Measurements from ENCODE around the gene ELFN1. TPM values are rescaled to one million over a fixed set of nuclear protein-coding genes. Genes with fewer than 3 reads are reported as not detected.

The ELFN1 gene
- total RNA-seq, 1 donor from 2014 or later = 19.7 TPM

DNA sequence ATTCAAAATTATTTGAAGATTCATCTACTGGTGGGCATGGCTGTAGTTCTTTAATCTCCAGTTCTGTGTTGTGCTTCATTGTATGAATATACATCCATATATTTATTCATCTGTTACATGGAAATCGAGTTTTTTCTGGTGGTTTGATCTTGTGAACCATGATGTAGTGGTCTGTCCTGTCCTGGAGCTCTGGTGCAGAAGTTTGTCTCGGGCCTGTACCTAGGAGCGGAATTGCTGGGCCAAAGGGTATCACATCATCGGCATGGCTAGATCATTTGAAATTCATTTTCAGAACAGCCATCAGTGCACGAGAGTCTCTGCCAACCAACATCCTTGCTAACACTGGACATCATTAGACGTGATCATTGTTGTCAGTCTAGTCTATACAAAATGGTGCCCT lies 107.0 kb downstream of the ELFN1 start:
- Histone ChIP-seq H3K79me2 (ENCODE audit: insufficient read depth, low read length) (no peaks in the 10 kb centered on the region), H3K4me3 (ENCODE audit: insufficient read depth, low read depth, low read length) (no peak overlapping the region), H4K20me1 (ENCODE audit: insufficient read depth, low read length) (no peaks in the 10 kb centered on the region), H3K4me1 (ENCODE audit: insufficient read depth, low read length) (no peaks in the 10 kb centered on the region), H3K27me3 (ENCODE audit: insufficient read depth, low read length) (no peaks in the 10 kb centered on the region), H3K9me3 (ENCODE audit: insufficient read depth, low read depth, low read length) (peaks cover 5% of the 10 kb centered on the region), H3K36me3 (ENCODE audit: insufficient read depth, low read length) (no peaks in the 10 kb centered on the region), H3K27ac (ENCODE audit: low read depth, low read length) (no peak overlapping the region), H3K9ac (ENCODE audit: low read length) (no peak overlapping the region), H3K4me2 (ENCODE audit: low read length) (no peak overlapping the region), H2AFZ (ENCODE audit: low read depth, low read length) (no peak overlapping the region)
- FAIRE-seq (no peak), DNase-seq (ENCODE audit: low read depth) (no peak)
- peaks cover 33% of the 10 kb centered on the region for H3K27me3 Mint-ChIP-seq (ENCODE audit: low read depth, unreplicated experiment)
- H3K4me3 Mint-ChIP-seq (ENCODE audit: unreplicated experiment) = no peak overlapping the region
- no peaks in the 10 kb centered on the region for H3K36me3 Mint-ChIP-seq (ENCODE audit: low read depth, unreplicated experiment)
- no peaks in the 10 kb centered on the region for H3K4me1 Mint-ChIP-seq (ENCODE audit: low read depth, unreplicated experiment)
- TF ChIP-seq, protein P1, sequence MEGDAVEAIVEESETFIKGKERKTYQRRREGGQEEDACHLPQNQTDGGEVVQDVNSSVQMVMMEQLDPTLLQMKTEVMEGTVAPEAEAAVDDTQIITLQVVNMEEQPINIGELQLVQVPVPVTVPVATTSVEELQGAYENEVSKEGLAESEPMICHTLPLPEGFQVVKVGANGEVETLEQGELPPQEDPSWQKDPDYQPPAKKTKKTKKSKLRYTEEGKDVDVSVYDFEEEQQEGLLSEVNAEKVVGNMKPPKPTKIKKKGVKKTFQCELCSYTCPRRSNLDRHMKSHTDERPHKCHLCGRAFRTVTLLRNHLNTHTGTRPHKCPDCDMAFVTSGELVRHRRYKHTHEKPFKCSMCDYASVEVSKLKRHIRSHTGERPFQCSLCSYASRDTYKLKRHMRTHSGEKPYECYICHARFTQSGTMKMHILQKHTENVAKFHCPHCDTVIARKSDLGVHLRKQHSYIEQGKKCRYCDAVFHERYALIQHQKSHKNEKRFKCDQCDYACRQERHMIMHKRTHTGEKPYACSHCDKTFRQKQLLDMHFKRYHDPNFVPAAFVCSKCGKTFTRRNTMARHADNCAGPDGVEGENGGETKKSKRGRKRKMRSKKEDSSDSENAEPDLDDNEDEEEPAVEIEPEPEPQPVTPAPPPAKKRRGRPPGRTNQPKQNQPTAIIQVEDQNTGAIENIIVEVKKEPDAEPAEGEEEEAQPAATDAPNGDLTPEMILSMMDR (IDR thresholded peaks at IDR 0.05; ENCODE audit: insufficient read depth, low read depth, low read length) = no peak
- TF ChIP-seq EZH2 (IDR thresholded peaks at IDR 0.05; ENCODE audit: insufficient read depth, low read length) = no peak
- H3K9me3 Mint-ChIP-seq (ENCODE audit: unreplicated experiment) = peaks cover 22% of the 10 kb centered on the region
- no peak overlapping the region for H3K27ac Mint-ChIP-seq (ENCODE audit: unreplicated experiment)

DNA sequence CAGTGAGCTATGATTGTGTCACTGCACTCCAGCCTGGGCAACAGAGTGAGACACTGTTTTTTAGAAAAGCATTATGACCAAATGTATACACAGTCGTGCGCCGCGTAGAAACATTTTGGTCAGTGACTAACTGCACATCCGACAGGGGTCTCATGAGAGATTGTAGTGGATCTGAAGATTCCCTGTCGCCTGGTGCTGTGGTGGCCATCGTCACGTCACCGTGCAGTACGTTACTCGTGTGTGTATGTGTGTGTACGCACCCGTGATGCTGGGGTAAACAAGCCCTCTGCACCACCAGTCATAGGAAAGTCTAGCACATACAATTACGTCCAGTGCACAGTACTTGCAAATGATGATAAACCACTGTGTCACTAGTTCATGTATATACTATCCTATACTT lies 109.4 kb downstream of the ELFN1 start:
- Mint-ChIP-seq H3K4me1 (ENCODE audit: low read depth, unreplicated experiment) (no peaks in the 10 kb centered on the region), H3K36me3 (ENCODE audit: low read depth, unreplicated experiment) (no peaks in the 10 kb centered on the region), H3K27ac (ENCODE audit: unreplicated experiment) (no peak overlapping the region), H3K9me3 (ENCODE audit: unreplicated experiment) (peaks cover 18% of the 10 kb centered on the region), H3K4me3 (ENCODE audit: unreplicated experiment) (no peak overlapping the region), H3K27me3 (ENCODE audit: low read depth, unreplicated experiment) (peaks cover 22% of the 10 kb centered on the region)
- no peak for TF ChIP-seq EZH2 (IDR thresholded peaks at IDR 0.05; ENCODE audit: insufficient read depth, low read length)
- TF ChIP-seq, protein P1 (IDR thresholded peaks at IDR 0.05; ENCODE audit: insufficient read depth, low read depth, low read length) = no peak
- Histone ChIP-seq H3K4me1 (ENCODE audit: insufficient read depth, low read length) (no peaks in the 10 kb centered on the region), H3K4me2 (ENCODE audit: low read length) (no peak overlapping the region), H3K9ac (ENCODE audit: low read length) (no peak overlapping the region), H3K4me3 (ENCODE audit: insufficient read depth, low read depth, low read length) (no peak overlapping the region), H4K20me1 (ENCODE audit: insufficient read depth, low read length) (no peaks in the 10 kb centered on the region), H3K79me2 (ENCODE audit: insufficient read depth, low read length) (no peaks in the 10 kb centered on the region), H3K27ac (ENCODE audit: low read depth, low read length) (no peak overlapping the region), H3K36me3 (ENCODE audit: insufficient read depth, low read length) (no peaks in the 10 kb centered on the region), H3K9me3 (ENCODE audit: insufficient read depth, low read depth, low read length) (peaks cover 5% of the 10 kb centered on the region), H3K27me3 (ENCODE audit: insufficient read depth, low read length) (no peaks in the 10 kb centered on the region), H2AFZ (ENCODE audit: low read depth, low read length) (no peak overlapping the region)
- FAIRE-seq (no peak), DNase-seq (ENCODE audit: low read depth) (no peak)

DNA sequence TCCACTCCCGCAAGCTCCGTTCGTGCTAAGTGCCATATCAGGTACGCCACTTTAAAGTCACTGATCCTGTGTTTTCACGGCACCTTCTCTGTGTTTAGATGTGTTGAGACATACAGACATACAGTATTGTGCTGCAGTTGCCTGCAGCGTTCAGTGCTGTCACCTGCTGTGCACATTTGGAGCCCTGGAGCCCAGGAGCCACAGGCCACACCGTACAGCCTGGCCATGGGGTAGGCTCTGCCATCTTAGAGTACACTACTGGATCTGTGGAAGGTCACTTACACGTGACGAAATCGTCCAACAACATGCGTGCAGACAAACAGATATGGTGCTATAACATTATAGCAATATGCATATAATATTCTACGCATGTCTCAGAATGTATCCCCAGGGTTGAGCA lies 111.3 kb downstream of the ELFN1 start:
- Histone ChIP-seq H4K20me1 (ENCODE audit: insufficient read depth, low read length) (no peaks in the 10 kb centered on the region), H3K9ac (ENCODE audit: low read length) (no peak overlapping the region), H3K27ac (ENCODE audit: low read depth, low read length) (no peak overlapping the region), H3K4me2 (ENCODE audit: low read length) (no peak overlapping the region), H3K4me3 (ENCODE audit: insufficient read depth, low read depth, low read length) (no peak overlapping the region), H3K4me1 (ENCODE audit: insufficient read depth, low read length) (no peaks in the 10 kb centered on the region), H3K79me2 (ENCODE audit: insufficient read depth, low read length) (no peaks in the 10 kb centered on the region), H3K9me3 (ENCODE audit: insufficient read depth, low read depth, low read length) (peaks cover 5% of the 10 kb centered on the region), H3K27me3 (ENCODE audit: insufficient read depth, low read length) (no peaks in the 10 kb centered on the region), H2AFZ (ENCODE audit: low read depth, low read length) (no peak overlapping the region), H3K36me3 (ENCODE audit: insufficient read depth, low read length) (no peaks in the 10 kb centered on the region)
- H3K27ac Mint-ChIP-seq (ENCODE audit: unreplicated experiment) = no peak overlapping the region
- TF ChIP-seq, protein P1 (IDR thresholded peaks at IDR 0.05; ENCODE audit: insufficient read depth, low read depth, low read length) = no peak
- no peak for TF ChIP-seq EZH2 (IDR thresholded peaks at IDR 0.05; ENCODE audit: insufficient read depth, low read length)
- FAIRE-seq (no peak), DNase-seq (ENCODE audit: low read depth) (no peak)
- H3K36me3 Mint-ChIP-seq (ENCODE audit: low read depth, unreplicated experiment) = no peaks in the 10 kb centered on the region
- no peak overlapping the region for H3K4me3 Mint-ChIP-seq (ENCODE audit: unreplicated experiment)
- H3K4me1 Mint-ChIP-seq (ENCODE audit: low read depth, unreplicated experiment) = no peaks in the 10 kb centered on the region
- peaks cover 22% of the 10 kb centered on the region for H3K27me3 Mint-ChIP-seq (ENCODE audit: low read depth, unreplicated experiment)
- peaks cover 22% of the 10 kb centered on the region for H3K9me3 Mint-ChIP-seq (ENCODE audit: unreplicated experiment)

All from astrocyte (in vitro differentiated cells and primary cell).